Activated T-helper 9 cell treated with anti-CD3 and anti-CD28 coated beads, Interleukin-2, amount 50 U/mL, for 16 hours (primary cell): ENCODE data around the gene CYYR1.

Experiments used
- DNase-seq: peaks from one replicate; pipeline ENCODE4 v3.0.0-alpha.2; 2020; ENCODE audit warnings: low read depth

The CYYR1 gene

DNA sequence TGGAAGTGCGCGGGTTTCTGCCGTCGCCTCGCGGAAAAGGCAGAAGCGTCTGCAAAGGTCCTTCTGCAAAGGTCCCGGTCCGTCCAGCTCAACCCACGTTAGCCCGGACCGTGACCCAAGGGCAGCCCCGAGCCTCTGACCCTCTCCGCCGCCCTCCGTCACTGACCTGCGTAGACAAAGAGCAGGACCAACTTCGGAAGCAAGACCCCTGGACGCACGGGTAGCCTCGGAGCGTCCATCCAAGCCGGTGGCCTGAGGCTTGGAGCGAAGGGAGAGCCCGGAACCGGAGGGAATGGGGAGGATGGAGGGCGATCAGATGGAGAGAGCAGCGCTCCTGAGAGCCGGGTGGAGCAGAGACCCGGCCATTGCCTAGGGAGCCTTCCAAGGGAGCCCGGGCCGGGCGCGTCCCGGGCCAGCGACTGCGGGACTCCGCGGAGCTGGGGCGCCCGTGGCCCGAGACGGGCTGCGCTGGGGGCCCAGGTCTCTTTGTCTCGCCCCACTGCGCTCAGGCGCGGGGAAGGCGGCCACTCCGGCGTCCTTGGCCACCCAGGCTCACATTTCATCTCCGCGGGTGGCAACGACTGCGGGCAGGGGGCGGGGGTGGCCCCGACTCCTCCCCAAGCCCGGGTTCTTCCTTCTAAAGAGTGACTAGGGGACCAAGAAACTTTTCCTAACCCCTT is at the start of gene CYYR1:
Gene CYYR1, minus strand, starts transcription at position 585 of the 680 bp plus-strand sequence. Its CDS starts 346 bp downstream, at position 239.
- no peak for DNase-seq

GRCh38 chr21:26617176-26617575 is 44.1 kb upstream of the CYYR1 start:
- DNase-seq = no peak

DNA sequence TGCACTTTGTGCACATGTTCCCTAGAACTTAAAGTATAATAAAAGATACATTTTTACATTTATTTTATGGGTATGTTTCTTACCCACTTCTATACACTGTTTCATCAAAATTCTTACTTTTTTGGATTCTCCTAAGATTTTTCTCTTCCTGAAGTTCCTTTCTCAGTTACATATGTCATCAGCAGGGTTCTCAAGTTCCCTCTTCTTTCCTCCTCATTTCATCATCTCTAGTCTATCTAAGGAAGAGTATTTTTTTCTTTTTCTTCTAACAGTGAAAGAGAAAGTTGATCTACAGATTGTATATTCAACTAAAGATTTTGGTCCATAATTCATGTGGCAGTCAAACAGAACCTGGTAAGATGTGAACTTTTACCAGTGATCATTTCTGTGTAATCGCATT is 41.2 kb upstream of the CYYR1 start:
- no peak for DNase-seq

- no peak for DNase-seq
Measured at GRCh38 chr21:26599261-26599660, 26.2 kb upstream of the CYYR1 start.

- no peak for DNase-seq
Measured at GRCh38 chr21:26597981-26598380, 24.9 kb upstream of the CYYR1 start.

GRCh38 chr21:26597031-26597430 is 23.9 kb upstream of the CYYR1 start:
- DNase-seq = no peak

DNA sequence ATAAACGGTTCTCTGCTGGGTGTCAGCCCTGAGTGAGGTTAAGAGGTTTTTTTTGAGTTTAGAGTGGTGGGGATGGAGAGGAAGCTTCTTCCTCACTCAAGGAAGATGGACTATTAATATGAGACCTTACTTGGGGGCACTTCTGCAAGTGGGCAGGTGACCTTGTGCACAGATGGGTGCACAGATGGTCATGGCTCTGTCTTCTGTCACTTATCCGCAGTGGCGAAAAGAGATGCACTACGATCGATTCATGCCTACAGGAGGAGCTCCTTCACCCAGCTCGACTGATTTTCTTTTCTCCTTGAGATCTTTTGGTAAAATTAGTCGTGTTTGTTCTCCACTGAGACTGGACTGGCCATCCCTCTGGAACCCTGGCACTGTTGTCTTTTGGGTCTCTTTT is 22.9 kb upstream of the CYYR1 start:
- no peak for DNase-seq

- DNase-seq = no peak
Measured at GRCh38 chr21:26593800-26594199, 20.7 kb upstream of the CYYR1 start.

DNA sequence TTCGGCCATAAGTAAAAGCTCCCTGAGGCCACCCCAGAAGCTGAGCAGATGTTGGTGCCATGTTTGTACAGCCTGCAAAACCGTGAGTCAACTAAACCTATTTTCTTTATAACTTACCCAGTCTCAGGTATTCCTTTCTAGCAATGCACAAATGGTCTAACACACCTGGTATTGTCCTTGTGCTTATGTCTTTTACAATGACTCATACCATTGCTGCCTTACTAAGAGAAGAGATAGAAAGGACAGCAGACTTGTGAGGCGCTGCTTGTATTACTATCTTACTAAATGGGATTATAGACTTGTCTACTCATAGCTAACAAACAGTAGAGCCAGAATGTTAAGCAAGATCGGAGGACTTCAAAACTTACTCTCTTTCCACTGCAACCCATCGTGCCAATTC is 18.5 kb upstream of the CYYR1 start:
- no peak for DNase-seq

DNA sequence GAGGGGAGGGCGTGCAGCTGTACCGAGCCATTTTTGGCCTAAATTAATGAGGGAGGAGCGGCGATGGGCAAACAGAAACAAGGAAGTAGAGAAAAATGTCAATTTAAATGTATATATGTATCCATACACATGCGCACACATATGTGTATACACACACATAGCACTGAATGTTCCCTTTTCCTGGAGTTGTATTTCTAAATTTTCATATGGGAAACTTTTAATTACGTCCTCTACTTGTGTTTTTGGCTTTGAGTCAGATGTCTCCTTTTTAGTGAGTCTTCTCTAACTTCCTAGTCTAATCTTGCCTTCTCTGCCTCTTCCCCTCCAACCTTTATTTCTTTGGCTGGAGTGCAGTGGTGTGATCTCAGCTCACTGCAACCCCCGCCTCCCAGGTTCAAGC is 15.4 kb upstream of the CYYR1 start:
- no peak for DNase-seq

DNA sequence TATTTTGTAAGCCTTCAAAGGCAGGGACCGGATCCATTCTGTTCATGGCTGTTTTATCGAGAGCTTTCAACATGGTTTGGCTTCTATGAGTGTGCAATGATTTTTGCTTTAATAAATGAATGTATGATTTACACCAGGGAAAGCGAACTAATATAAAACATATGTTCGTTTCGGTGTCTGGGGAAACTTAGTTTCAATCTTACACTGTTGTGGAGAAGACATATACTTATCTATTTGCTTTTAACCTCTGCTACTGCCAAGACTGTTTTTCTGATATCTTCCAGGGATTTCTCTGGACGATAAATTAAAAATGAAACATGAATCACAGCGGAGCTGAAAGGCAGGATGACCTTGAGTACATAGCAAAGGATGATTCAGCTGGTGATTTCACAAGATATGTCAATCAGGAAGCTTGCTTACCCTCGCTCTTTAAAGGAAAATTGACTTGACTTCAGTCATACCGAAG is 14.7 kb upstream of the CYYR1 start:
- DNase-seq = no peak

GRCh38 chr21:26583769-26584168 is 10.7 kb upstream of the CYYR1 start:
- no peak for DNase-seq

DNA sequence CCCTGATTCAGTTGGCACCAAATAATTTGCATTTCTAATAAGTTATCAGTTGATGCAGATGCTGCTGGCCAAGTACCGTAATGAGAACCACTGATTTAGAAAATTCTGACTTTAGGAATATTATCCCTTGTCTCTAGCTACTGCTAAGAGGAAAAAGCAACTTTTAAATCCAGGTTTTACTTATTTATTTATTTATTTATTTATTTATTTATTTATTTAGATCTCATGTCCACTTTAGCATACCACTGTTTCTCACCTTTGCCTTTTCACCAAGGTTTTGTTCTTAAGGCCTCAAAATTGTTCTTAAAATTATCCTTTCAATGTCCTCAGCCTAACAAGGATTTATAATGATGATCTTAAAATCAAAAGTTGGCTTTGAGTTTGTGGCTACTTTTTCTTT is 8.7 kb upstream of the CYYR1 start:
- DNase-seq = no peak

DNA sequence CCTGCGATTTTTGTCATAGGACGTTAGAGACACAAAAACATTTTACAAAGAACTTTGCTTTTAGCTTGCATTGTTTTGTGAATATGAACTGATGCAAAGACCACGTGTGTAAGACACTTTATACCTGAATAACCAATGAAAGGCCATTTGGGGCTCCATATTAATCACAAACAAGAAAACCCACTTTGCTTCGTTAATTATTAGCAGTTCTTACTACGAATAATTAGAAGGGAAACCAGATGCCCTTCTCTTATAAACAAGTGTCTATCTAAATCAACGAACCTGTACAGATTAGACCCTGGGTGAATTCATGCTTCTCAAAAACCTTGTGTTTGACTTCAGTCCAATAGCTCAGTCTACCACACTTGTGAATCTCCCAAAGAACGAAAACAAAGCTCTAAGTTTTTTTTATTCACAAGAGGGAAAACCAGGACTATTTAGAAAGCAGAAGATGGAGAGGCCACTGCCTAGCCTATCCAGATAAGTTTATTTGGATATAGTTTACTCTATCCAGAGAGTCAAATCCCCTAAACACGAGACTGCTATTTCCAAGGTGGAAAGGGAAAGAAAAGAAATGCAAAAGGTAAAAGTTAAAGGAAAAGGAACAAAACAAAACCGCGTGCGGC is 897 bp downstream of the CYYR1 start:
- DNase-seq = no peak

GRCh38 chr21:26570203-26570602 is 2.9 kb downstream of the CYYR1 start:
- no peak for DNase-seq

GRCh38 chr21:26565546-26565945 is 7.5 kb downstream of the CYYR1 start:
- DNase-seq = no peak

- no peak for DNase-seq
Measured at GRCh38 chr21:26565111-26565510, 8.0 kb downstream of the CYYR1 start.

DNA sequence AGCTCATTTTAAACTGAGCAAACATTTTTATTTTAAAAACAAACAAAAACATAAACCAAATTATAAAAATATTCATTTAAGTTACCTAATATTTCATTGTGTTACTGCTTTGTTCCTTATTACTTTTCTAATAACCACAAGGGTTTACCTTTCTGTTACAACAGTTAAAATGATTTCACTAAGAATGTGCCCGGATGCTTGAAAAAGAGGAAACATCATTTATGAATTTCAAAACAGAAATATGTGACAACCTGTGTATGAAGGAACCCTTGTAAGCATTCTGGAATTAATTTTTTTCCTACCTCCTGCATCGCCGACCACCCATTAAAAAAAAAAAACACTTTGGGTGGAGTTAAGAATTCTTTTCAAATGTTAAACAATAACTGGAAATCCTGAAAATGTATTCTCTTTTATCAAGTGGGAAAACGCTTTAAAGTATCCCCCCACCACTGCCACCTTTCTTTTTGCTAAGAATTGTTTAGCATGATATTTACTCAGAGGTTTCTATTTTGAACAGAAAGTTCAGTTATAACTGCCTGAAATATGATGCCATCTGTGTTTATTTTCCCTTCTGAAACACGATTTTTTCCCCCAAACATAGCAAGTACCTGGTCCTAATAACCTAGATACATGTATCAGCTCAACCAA is 9.1 kb downstream of the CYYR1 start:
- no peak for DNase-seq

DNA sequence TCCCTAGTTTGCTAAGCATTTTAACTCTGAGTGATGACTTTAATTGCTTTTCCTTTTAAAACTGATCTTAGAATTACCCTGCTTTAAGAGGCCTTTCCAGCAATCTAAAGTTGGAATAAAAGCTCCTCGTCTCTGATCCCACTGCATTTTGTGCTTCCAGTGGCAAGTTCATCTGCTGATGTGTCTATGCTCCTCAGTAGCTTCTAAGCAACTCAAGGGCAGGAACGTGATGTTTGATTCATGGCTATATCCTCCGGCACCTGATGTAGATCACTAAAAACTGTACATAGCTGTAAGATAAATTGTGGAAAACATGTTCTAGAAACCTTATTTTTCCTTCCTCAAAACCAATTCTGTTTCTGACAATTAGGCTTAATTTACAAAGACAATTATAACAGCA is 12.5 kb downstream of the CYYR1 start:
- DNase-seq = no peak

DNA sequence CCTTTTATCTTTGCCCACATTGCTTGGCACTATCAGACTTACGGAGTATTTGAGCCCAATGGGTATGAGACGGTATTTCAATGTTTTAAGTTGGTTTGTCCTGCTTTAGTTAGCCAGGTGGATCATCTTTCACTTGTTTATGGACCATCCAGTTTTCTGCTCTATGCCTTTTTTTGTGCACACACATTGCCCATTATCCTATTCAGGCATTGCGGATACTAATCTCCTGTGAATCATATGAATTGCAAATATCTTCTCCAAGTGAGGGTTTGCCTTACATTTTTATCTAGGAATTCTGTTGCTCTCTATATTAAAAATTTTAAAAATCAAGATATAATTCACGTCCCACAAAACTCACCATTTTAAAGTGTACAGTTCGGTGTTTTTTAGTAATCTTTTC is 14.0 kb downstream of the CYYR1 start:
- no peak for DNase-seq

DNA sequence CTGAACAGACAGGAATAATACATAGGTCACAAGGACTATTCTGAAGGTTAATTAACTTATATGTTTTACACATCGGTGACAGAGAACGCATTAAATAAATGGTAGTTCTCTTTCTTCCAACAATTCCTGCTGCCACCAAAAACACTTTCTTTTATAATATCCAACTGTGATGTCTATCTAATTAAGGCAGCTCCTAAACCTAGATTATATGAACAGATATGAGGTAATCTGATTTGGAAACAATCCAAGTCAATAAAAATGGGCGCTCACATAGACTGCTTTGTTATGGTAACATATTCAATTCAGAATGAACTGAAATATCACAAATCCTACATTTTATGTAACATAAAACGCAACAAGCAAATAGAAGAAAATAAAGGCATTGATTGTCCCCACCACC is 16.0 kb downstream of the CYYR1 start:
- DNase-seq = no peak

DNA sequence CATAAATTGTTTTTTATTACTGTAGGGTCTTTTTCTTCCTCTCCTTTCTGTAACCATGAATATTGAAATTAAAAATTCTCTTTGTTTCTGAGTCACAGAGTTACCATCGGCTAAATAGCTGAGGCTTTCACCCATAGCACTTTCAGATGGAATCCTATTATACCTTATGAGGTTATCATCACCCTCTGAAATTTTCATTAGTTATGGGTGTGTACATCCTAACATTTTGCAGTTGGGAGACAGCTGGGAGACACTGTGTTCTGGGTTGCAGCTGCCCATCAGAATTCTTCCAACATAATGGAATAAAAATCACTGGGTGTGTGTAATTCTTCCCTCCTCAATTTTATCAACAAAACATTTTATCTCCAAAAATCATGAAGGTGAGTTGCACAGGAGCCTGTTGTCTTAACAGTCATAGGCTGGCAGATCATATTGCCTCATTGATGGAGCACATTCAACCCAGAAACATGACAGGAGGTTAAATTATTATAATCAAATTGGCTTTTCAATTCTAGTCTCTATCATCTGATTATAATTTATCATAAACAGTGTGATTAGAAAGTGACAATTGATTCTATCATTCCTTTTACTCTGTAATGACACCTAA is 17.4 kb downstream of the CYYR1 start:
- DNase-seq = no peak

DNA sequence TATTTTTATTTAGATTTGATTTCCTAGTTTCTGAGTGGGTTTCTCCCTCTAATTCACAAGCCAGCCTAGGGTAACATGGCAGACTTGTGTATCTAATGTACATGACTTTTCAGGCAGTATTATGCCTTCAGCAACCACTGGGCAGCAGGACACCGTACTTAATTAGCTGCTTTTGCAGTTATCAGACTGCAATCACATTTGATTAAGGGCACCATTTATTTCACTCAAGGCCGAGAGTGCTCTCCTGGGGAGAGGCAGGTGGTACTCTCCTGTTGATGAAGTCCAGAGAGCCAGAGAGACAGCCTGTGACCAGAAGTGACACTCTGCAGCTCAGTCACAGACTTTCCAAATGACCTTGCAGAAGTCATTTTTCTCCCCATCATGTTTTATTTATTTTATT is 18.7 kb downstream of the CYYR1 start:
- DNase-seq = no peak
